ENCODE results near the gene SCP2. TPM values are rescaled to one million over a fixed set of nuclear protein-coding genes. Genes with fewer than 3 reads are reported as not detected.
A peak's percentile ranks its signal among the peaks of the same experiment; 100 is the strongest.

SCP2 gene
- total RNA-seq, 1 experiment from 2014 or later: 73.2 TPM

GRCh38 chr1:52915855-52916220, 11.2 kb upstream of the SCP2 start:
- DNase-seq (ENCODE audit: low spot score): no peak
- no peaks in the 10 kb centered on the region for H3K27me3 ChIP-seq (replicated peaks; ENCODE audit: insufficient read depth, low read depth, low read length, poor library complexity)
- H3K9me3 ChIP-seq (ENCODE audit: low read depth, low read length, poor library complexity, severe bottlenecking): no peaks in the 10 kb centered on the region
- TF ChIP-seq EZH2 (IDR thresholded peaks at IDR 0.05; ENCODE audit: borderline replicate concordance, low read depth, low read length, poor library complexity, severe bottlenecking): no peak
- TF ChIP-seq CTCF (conservative IDR thresholded peaks at IDR 0.05; ENCODE audit: low read depth, low read length): no peak
- no peak overlapping the region for H3K4me3 ChIP-seq (ENCODE audit: low read depth, low read length, poor library complexity, severe bottlenecking)
- no peaks in the 10 kb centered on the region for H3K36me3 ChIP-seq (ENCODE audit: insufficient read depth, low read length, poor library complexity, severe bottlenecking)
- intact Hi-C loops (cut with micrococcal nuclease; ENCODE audit: unreplicated experiment): no loop called here
- H3K27ac ChIP-seq (ENCODE audit: low read depth, low read length, poor library complexity, severe bottlenecking): peak overlapping the region; percentile 71
- H3K4me1 ChIP-seq (ENCODE audit: insufficient read depth, low read length, poor library complexity, severe bottlenecking): peaks cover 15% of the 10 kb centered on the region
- no TSS peak for BruUV-seq (replicated peaks)
- ChIA-PET CTCF (interaction anchor here (0.6 kb wide), 2 partner anchors 9 to 44 kb away, joined by 3 to 9 read pairs; no protein-coding TSS in a partner anchor), POLR2A (ENCODE audit: low non-redundant PET) (no interaction called here)

DNA sequence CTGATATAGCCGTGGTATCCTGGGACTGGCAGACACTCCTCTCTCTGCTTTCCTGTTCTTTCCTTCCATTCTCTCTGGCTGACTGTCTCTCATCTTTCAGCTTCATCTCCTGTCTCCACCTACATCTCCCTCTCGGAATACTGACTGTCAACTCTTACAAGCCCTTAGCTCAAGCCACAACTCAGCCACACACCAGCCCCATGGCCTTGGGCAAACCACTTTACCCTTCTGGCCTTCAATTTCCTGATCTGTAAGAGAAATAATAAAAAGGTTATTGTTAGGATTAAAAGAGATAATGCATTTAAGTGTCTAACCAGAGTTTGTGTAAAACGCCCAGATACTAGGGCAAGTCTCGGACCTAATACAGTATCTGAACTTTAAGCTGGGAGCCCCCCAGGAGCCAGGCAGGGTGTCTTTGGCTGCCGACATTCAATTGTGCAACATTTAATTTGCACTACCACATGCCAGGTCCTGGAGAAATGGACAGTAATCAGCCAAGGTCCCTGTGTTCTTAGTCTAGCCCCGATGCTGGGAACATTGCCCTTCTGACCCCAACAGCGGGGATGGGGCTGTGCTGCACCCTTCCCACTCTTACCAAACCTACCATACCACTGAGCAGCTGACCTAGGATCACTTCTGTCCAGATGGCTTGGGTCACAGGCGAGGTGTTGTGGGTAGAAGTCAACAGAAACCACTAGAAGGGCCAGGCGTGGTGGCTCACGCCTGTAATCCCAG, 10.7 kb upstream of the SCP2 start:
- H3K9me3 ChIP-seq (ENCODE audit: low read depth, low read length, poor library complexity, severe bottlenecking): no peaks in the 10 kb centered on the region
- no peaks in the 10 kb centered on the region for H3K27me3 ChIP-seq (replicated peaks; ENCODE audit: insufficient read depth, low read depth, low read length, poor library complexity)
- CTCF ChIA-PET: no interaction called here
- H3K36me3 ChIP-seq (ENCODE audit: insufficient read depth, low read length, poor library complexity, severe bottlenecking): no peaks in the 10 kb centered on the region
- H3K4me3 ChIP-seq (ENCODE audit: low read depth, low read length, poor library complexity, severe bottlenecking): no peak overlapping the region
- TF ChIP-seq EZH2 (IDR thresholded peaks at IDR 0.05; ENCODE audit: borderline replicate concordance, low read depth, low read length, poor library complexity, severe bottlenecking): no peak
- no peak for TF ChIP-seq CTCF (conservative IDR thresholded peaks at IDR 0.05; ENCODE audit: low read depth, low read length)
- BruUV-seq (replicated peaks): TSS peak; percentile 8
- peaks cover 15% of the 10 kb centered on the region for H3K4me1 ChIP-seq (ENCODE audit: insufficient read depth, low read length, poor library complexity, severe bottlenecking)
- POLR2A ChIA-PET (ENCODE audit: low non-redundant PET): no interaction called here
- DNase-seq (ENCODE audit: low spot score): no peak
- H3K27ac ChIP-seq (ENCODE audit: low read depth, low read length, poor library complexity, severe bottlenecking): peak overlapping the region; percentile 71
- intact Hi-C loops (cut with micrococcal nuclease; ENCODE audit: unreplicated experiment): no loop called here

DNA sequence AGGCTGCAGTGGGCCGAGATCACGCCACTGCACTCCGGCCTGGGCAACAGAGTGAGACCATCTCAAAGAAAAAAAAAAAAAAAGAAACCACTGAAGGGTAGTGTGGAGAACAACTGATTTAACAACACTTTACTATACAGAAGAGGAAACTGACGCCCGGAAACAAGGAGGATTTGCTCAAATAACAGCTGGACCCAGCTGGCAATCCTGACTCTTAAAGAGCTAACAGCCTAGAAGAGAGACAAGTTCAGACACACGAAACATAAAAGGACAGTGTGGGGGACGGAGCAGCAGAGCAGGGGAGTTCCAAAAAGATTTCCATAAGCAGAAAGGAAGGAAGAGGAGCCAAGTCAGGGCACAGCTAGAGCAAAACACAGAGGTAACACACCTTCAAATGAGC, 9.9 kb upstream of the SCP2 start:
- POLR2A ChIA-PET (ENCODE audit: low non-redundant PET): interaction anchor here (0.6 to 0.7 kb wide), 2 partner anchors 22 to 37 kb away, joined by 3 to 6 read pairs; no protein-coding TSS in a partner anchor

More for the DNA sequence above, 9.9 kb upstream of the SCP2 start:
- DNase-seq (ENCODE audit: low spot score): peak; percentile 79
- intact Hi-C loops (cut with micrococcal nuclease; ENCODE audit: unreplicated experiment): no loop called here
- Histone ChIP-seq H3K36me3 (ENCODE audit: insufficient read depth, low read length, poor library complexity, severe bottlenecking) (no peaks in the 10 kb centered on the region), H3K4me1 (ENCODE audit: insufficient read depth, low read length, poor library complexity, severe bottlenecking) (peaks cover 15% of the 10 kb centered on the region), H3K27me3 (replicated peaks; ENCODE audit: insufficient read depth, low read depth, low read length, poor library complexity) (no peaks in the 10 kb centered on the region), H3K9me3 (ENCODE audit: low read depth, low read length, poor library complexity, severe bottlenecking) (no peaks in the 10 kb centered on the region), H3K27ac (ENCODE audit: low read depth, low read length, poor library complexity, severe bottlenecking) (peak overlapping the region; percentile 71), H3K4me3 (ENCODE audit: low read depth, low read length, poor library complexity, severe bottlenecking) (no peak overlapping the region)
- no TSS peak for BruUV-seq (replicated peaks)
- TF ChIP-seq EZH2 (IDR thresholded peaks at IDR 0.05; ENCODE audit: borderline replicate concordance, low read depth, low read length, poor library complexity, severe bottlenecking) (no peak), CTCF (conservative IDR thresholded peaks at IDR 0.05; ENCODE audit: low read depth, low read length) (no peak)
- CTCF ChIA-PET: no interaction called here

Data from A673 (cell line).